GM19372 (cell line): ENCODE data around the gene CHDH.

ENCODE experiments used
- ATAC-seq: cut with Tn5 transposase; IDR thresholded peaks from one replicate; pipeline ENCODE4 v1.9.1; 2021; ENCODE audit warnings: mild to moderate bottlenecking, low read depth, moderate library complexity; ENCODE audit not compliant: unreplicated experiment

CHDH gene

GRCh38 chr3:53764026-53764775 lies 82.0 kb downstream of the CHDH start:
- ATAC-seq: no peak

GRCh38 chr3:53763353-53763752 lies 82.9 kb downstream of the CHDH start:
- no peak for ATAC-seq
